ENCODE data around the gene PFKL. TPM values are rescaled to one million over a fixed set of nuclear protein-coding genes. Genes with fewer than 3 reads are reported as not detected.

Gene PFKL
- total RNA-seq, 1 donor from 2014 or later = 163 TPM

DNA sequence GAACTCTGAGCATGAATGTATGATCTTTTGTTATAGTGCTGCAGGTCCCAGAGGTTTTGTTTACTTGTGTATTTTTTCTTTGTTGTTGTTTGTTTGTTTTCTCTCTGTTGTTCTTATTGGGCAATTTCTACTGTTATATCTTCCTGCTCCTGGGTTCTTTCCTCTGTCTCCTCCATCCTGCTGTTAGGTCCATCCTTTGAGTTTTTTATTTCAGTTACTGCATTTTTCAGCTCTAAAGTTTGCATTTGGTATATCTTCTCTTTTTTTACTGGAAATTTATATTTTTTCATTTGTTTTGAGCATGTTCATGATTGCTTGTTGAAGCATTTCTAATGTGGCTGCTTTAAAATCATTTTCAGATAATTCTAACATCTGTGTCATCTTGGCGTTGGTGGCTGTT lies 63.4 kb downstream of the PFKL start:
- DNase-seq (ENCODE audit: low spot score) = no peak

- no peak for DNase-seq (ENCODE audit: low spot score)
These were observed 64.5 kb downstream of the PFKL start for GRCh38 chr21:44364151-44365053.

DNA sequence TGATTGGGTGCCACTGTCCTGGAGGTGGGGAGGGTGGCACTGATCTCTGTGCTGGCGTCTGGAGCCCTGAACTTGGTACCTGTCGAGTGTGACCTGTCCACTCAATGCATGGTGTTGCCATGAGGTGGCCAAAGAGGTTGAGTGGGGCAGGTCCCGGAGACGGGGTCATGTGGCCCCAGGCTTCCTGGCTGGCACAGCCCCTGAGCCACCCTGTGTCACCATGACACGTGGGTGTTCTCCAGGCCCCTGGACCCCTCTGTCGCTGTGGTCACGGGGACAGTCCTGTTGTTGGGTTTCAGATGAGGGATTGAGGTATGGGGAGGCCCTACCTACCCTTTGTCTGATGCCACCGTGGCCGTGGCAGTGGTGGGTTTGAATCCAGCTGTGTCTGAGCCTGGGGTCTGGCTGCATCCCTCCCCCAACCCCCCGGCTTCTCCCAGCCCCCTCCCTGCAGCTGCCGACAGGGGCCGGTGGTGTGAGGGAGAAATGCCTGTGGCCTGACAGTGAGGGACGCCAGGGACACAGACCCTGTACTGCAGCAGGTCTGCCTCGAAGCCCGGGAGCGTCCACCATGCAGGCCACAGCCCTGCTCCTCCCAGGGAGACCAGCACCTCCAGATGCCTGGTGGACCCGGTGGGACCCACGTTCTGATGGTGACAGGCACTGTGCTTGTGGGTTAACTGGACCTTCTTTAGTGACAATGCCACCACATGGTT lies 65.6 kb downstream of the PFKL start:
- no peak for DNase-seq (ENCODE audit: low spot score)

- DNase-seq (ENCODE audit: low spot score) = no peak
These were observed 66.2 kb downstream of the PFKL start for GRCh38 chr21:44365967-44366585.

DNA sequence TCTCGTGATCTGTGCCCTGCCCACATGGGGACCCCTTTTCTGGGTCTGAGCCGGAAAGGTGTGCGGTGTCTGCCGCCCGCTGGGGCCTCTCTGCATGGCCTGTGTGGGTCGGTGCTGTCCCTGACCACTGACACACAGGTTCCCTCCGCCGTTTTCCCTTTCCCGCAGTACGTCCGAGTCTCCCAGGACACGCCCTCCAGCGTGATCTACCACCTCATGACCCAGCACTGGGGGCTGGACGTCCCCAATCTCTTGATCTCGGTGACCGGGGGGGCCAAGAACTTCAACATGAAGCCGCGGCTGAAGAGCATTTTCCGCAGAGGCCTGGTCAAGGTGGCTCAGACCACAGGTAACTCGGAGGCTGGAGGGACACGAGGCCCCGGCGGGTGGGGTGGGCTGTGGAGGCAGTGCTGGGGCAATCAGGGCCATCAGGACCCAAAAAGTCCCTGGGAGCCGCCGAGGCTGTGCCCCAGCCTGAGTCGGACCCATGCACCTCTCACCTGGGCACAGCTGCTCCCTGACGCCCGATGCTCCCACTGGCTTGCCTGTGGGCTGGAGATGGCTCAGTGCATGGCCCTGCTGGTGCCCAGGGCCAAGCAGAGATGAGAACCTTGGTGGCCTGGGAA lies 66.8 kb downstream of the PFKL start:
- no peak for DNase-seq (ENCODE audit: low spot score)

DNA sequence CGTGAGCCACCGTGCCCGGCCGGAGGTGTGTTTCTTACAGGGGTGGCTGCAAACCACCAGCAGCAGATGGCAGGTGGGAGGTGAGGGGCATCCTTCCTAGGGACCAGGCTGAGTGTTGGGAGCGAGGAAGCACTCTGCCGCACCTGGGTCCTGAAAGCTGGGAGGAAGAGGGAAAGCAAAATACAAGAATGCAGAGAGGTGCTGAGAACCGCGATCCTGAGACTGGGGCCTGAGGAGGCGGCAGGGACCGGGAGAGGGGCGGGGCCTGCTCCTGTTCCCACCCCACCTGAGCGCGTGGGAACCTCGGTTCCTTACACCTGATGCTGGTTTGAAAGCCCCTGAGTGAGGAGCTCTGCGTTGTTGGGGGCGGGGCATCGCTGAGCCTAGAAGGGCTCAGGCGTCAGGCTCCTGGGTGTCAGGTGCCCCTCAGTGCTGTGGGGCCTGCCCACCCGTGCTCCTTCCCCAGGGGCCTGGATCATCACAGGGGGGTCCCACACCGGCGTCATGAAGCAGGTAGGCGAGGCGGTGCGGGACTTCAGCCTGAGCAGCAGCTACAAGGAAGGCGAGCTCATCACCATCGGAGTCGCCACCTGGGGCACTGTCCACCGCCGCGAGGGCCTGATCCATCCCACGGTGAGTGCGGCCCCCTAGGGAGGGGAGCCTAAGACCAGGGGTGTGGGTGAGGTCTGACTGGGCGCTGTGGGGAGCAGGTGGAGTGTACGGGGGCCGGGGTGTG lies 69.0 kb downstream of the PFKL start:
- peak; percentile 43 for DNase-seq (ENCODE audit: low spot score)

DNA sequence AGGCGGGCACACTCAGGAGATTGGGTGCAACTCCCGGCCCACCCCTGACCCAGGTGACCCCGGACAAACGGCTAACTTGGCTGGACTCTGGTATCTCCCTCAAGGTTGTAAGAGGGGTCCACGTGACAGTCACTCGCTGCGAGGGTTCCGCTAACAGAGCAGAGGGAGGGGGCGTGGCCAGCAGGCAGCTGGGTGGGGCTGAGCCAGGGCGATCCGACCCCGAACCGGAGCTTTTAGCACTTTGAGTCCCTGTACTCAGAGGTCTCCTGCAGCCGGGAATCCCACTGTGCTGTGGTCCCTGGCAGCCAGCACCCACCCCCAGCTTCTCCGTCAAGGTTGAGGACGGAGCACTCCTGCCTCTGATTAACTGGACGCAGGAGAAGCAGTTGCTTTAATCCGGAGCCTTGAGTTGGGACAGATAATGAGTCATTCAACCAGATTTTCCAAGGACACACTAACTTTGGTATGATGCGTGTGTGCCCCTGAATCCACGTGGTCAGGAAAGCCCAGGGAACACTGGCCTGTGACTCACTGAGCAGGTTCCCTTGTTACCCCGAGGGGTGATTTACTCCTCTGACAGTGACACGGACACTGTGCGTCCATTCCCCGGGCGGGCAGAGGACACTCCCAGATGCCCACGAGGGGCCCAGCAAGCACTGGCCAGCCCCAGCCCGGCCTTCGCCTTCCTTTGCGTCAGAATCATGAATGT lies 70.3 kb downstream of the PFKL start:
- DNase-seq (ENCODE audit: low spot score) = peak; percentile 48

DNA sequence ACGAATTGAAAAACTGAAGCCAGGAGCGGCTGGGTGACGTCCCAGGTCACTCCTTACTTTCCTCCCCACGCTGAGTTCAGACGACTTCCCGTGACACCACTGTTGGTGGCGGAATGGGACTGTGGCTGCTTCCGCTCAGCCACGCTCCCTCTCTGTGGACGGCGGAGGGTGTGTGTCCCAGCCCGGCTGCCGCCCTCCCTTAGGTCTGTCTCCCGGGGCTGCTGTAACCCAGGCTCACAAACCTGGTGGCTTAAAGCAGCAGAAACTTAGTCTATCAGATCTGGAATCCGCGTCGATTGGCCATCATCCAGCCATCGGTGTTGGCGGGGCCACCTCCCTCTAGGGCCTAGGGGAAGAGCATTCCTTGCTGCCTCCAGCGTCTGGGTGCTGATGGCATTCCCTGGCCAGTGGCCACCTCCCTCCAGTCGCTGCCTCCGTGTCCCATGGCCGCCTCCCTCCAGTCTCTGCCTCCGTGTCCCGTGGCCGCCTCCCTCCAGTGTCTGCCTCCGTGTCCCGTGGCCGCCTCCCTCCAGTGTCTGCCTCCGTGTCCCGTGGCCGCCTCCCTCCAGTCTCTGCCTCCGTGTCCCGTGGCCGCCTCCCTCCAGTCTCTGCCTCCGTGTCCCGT lies 71.0 kb downstream of the PFKL start:
- peak; percentile 34 for DNase-seq (ENCODE audit: low spot score)

DNA sequence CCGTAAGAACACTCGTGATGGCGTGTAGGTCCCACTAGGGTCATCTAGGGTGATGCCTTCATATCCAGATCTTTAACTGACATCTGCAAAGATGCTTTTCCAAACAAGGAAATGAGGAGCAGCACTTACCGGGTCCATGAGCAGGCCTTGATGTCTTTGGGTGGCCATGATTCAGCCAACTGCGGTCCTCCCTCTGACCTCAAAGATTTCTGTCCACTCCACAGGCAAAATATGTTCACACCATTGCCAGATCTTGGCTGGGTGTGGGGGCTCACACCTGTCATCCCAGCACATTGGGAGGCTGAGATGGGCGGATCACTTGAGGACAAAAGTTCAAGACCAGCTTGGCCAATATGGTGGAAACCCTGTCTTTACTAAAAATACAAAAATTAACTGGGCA lies 71.7 kb downstream of the PFKL start:
- DNase-seq (ENCODE audit: low spot score) = peak; percentile 15

DNA sequence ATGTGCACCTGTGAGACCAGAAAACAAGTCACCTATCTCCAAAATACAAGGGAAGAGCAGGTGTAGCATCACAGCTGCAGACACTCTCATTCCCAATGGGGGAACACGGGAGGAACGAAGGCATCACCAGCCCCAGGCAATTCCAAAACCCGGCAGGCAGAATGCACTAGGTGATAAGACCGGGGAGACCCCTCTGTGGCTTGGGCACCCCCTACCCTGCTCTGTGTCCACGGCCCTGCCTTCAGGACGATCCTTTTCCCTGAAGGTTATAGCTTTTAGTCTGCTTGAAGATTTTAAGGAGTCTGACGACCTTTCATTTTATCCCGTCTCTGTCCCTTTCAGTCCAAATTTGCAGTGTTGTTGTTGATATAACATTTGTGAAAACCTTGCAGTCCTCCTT lies 72.8 kb downstream of the PFKL start:
- peak; percentile 13 for DNase-seq (ENCODE audit: low spot score)

- DNase-seq (ENCODE audit: low spot score) = peak; percentile 32
These were observed 74.9 kb downstream of the PFKL start for GRCh38 chr21:44374601-44375280.

- peak; percentile 52 for DNase-seq (ENCODE audit: low spot score)
These were observed 75.4 kb downstream of the PFKL start for GRCh38 chr21:44375281-44375651.

DNA sequence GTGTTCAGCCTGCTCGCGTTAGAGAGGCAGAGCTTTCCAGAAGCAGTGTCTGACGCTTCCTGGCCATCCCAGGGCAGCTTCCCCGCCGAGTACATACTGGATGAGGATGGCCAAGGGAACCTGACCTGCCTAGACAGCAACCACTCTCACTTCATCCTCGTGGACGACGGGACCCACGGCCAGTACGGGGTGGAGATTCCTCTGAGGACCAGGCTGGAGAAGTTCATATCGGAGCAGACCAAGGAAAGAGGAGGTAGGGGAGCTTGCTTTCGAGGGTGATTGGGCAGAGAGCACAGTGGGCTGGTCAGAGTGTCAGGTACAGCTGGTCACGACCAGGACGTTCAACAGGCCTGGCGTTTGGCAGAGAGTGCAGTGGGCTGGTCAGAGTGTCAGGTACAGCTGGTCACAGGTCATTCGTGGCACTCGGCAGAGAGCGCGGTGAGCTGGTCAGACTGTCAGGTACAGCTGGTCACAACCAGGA lies 75.9 kb downstream of the PFKL start:
- DNase-seq (ENCODE audit: low spot score) = peak; percentile 32

- DNase-seq (ENCODE audit: low spot score) = peak; percentile 29
These were observed 76.8 kb downstream of the PFKL start for GRCh38 chr21:44376606-44377005.

Other genes with a start within 250 kb of the PFKL start
- gene PWP2, start 192.7 kb upstream of the PFKL start, total RNA-seq = 8.3 TPM
- 9.2 TPM for gene GATD3, start 166.4 kb upstream of the PFKL start, total RNA-seq
- gene ICOSLG, start 59.1 kb upstream of the PFKL start, total RNA-seq = 3.0 TPM
- not detected for gene DNMT3L, start 38.2 kb upstream of the PFKL start, total RNA-seq
- not detected for gene AIRE, start 14.2 kb upstream of the PFKL start, total RNA-seq
- gene CFAP410, start 39.3 kb downstream of the PFKL start, total RNA-seq = 20.2 TPM
- gene TRPM2, start 53.6 kb downstream of the PFKL start, total RNA-seq = 10.0 TPM
- 3.8 TPM for gene LRRC3, start 155.5 kb downstream of the PFKL start, total RNA-seq
- gene KRTAP10-1, start 240.1 kb downstream of the PFKL start, total RNA-seq = not detected